Nephron (organoid): ENCODE measurements around the gene MPV17.

Experiments
- H3K27ac Mint-ChIP-seq, 3 experiments: 2 replicates each; pipeline ENCODE4 v1.8.0; 2020; ENCODE audit warnings: mixed read lengths in 3 of 3, mild to moderate bottlenecking in 2 of 3, moderate library complexity in 1 of 3
- H3K27me3 Mint-ChIP-seq: 2 replicates; pipeline ENCODE4 v1.8.0; 2021; ENCODE audit warnings: low read depth, mild to moderate bottlenecking, moderate library complexity, mixed read lengths
- H3K36me3 Mint-ChIP-seq: 2 replicates; pipeline ENCODE4 v1.8.0; 2020; ENCODE audit warnings: low read depth, mixed read lengths
- H3K4me1 Mint-ChIP-seq: 2 replicates; pipeline ENCODE4 v1.8.0; 2020; ENCODE audit warnings: mixed read lengths
- H3K4me3 Mint-ChIP-seq, 3 experiments: 2 replicates each; pipeline ENCODE4 v1.8.0; 2020; ENCODE audit warnings: mild to moderate bottlenecking in 3 of 3, mixed read lengths in 3 of 3, moderate library complexity in 2 of 3
- H3K9me3 Mint-ChIP-seq: 2 replicates; pipeline ENCODE4 v1.8.0; 2020; ENCODE audit warnings: mixed read lengths
- CTCF ChIP-seq, 3 experiments: fragments of 200-600 bp; sonication (generic); IDR thresholded peaks; one replicate each; pipeline ENCODE4 v1.5.0; 2021; ENCODE audit warnings: antibody characterized with exemption in 3 of 3; ENCODE audit not compliant: unreplicated experiment in 3 of 3

Gene MPV17

GRCh38 chr2:27315122-27315521, 7.8 kb downstream of the MPV17 start:
- no peak for TF ChIP-seq CTCF (IDR thresholded peaks at IDR 0.05; ENCODE audit: unreplicated experiment in 3 of 3)
- Mint-ChIP-seq H3K27ac (no peak overlapping the region), H3K36me3 (peaks cover 14% of the 10 kb centered on the region), H3K4me3 (no peak overlapping the region), H3K9me3 (no peaks in the 10 kb centered on the region), H3K27me3 (peaks cover 6% of the 10 kb centered on the region), H3K4me1 (no peaks in the 10 kb centered on the region)

- Mint-ChIP-seq H3K36me3 (peaks cover 17% of the 10 kb centered on the region), H3K4me3 (no peak overlapping the region), H3K27ac (no peak overlapping the region), H3K9me3 (no peaks in the 10 kb centered on the region), H3K4me1 (no peaks in the 10 kb centered on the region), H3K27me3 (peaks cover 10% of the 10 kb centered on the region)
- TF ChIP-seq CTCF (IDR thresholded peaks at IDR 0.05; ENCODE audit: unreplicated experiment in 3 of 3), result no peak
Observed at GRCh38 chr2:27314709-27315108, 8.2 kb downstream of the MPV17 start.

GRCh38 chr2:27313882-27314645, 8.8 kb downstream of the MPV17 start:
- Mint-ChIP-seq H3K36me3 (peaks cover 20% of the 10 kb centered on the region), H3K27ac (no peak overlapping the region), H3K9me3 (no peaks in the 10 kb centered on the region), H3K27me3 (peaks cover 13% of the 10 kb centered on the region), H3K4me3 (no peak overlapping the region), H3K4me1 (no peaks in the 10 kb centered on the region)
- no peak for TF ChIP-seq CTCF (IDR thresholded peaks at IDR 0.05; ENCODE audit: unreplicated experiment in 3 of 3)

GRCh38 chr2:27312152-27312551, 10.7 kb downstream of the MPV17 start:
- H3K36me3 Mint-ChIP-seq, result peaks cover 25% of the 10 kb centered on the region
- H3K4me3 Mint-ChIP-seq, result no peak overlapping the region
- no peaks in the 10 kb centered on the region for H3K9me3 Mint-ChIP-seq
- H3K4me1 Mint-ChIP-seq, result no peaks in the 10 kb centered on the region
- H3K27me3 Mint-ChIP-seq, result peaks cover 27% of the 10 kb centered on the region
- no peak for TF ChIP-seq CTCF (IDR thresholded peaks at IDR 0.05; ENCODE audit: unreplicated experiment in 3 of 3)
- H3K27ac Mint-ChIP-seq, result no peak overlapping the region

- Mint-ChIP-seq H3K9me3 (peaks cover 2% of the 10 kb centered on the region), H3K27me3 (peaks cover 52% of the 10 kb centered on the region), H3K4me3 (no peak overlapping the region), H3K4me1 (no peaks in the 10 kb centered on the region), H3K36me3 (peaks cover 25% of the 10 kb centered on the region), H3K27ac (no peak overlapping the region)
- no peak for TF ChIP-seq CTCF (IDR thresholded peaks at IDR 0.05; ENCODE audit: unreplicated experiment in 3 of 3)
Observed at GRCh38 chr2:27309651-27310050, 13.2 kb downstream of the MPV17 start.

- no peak within 1 kb of the TSS for H3K4me3 Mint-ChIP-seq
- peaks cover 63% of the 10 kb centered on the region for H3K27me3 Mint-ChIP-seq
- no peaks in the 10 kb centered on the region for H3K4me1 Mint-ChIP-seq
- peaks cover 25% of the 10 kb centered on the region for H3K36me3 Mint-ChIP-seq
- H3K27ac Mint-ChIP-seq, result no peak within 1 kb of the TSS
- H3K9me3 Mint-ChIP-seq, result peaks cover 6% of the 10 kb centered on the region
- TF ChIP-seq CTCF (IDR thresholded peaks at IDR 0.05; ENCODE audit: unreplicated experiment in 3 of 3), result no peak
Observed at GRCh38 chr2:27308359-27308881, 14.5 kb downstream of the MPV17 start, which contains the start of gene UCN. Gene UCN, minus strand, starts transcription at chr2:27308445. Its CDS starts 550 bp downstream, at chr2:27307895.
